ENCODE data around the gene ACAD8. TPM values are rescaled to one million over a fixed set of nuclear protein-coding genes. Genes with fewer than 3 reads are reported as not detected.

ACAD8 gene
- polyA plus RNA-seq, 1 experiment: 24.7 TPM

- no peak for DNase-seq (ENCODE audit: low read depth, low spot score)
- Histone ChIP-seq H3K27me3 (ENCODE audit: control insufficient read depth, insufficient read depth, low read length) (peaks cover 29% of the 10 kb centered on the region), H3K4me3 (ENCODE audit: low read depth, low read length) (no peak overlapping the region), H3K27ac (ENCODE audit: low read depth, low read length) (no peak overlapping the region), H3K9me3 (ENCODE audit: control insufficient read depth, insufficient read depth, low read length) (no peaks in the 10 kb centered on the region)
- CTCF ChIA-PET: no interaction called here
- POLR2A ChIA-PET: no interaction called here
- no peak; the same call in 1 of the 2 replicates for TF ChIP-seq CTCF (IDR thresholded peaks at IDR 0.05; ENCODE audit: low read depth, low read length)
Observed at GRCh38 chr11:134270250-134270714, 16.9 kb downstream of the ACAD8 start.

GRCh38 chr11:134271978-134272377 lies 18.6 kb downstream of the ACAD8 start:
- Histone ChIP-seq H3K4me3 (ENCODE audit: low read depth, low read length) (no peak overlapping the region), H3K27me3 (ENCODE audit: control insufficient read depth, insufficient read depth, low read length) (peaks cover 44% of the 10 kb centered on the region), H3K27ac (ENCODE audit: low read depth, low read length) (no peak overlapping the region), H3K9me3 (ENCODE audit: control insufficient read depth, insufficient read depth, low read length) (no peaks in the 10 kb centered on the region)
- CTCF ChIA-PET: interaction anchor here (1.8 kb wide), 1 partner anchor 11 kb away, joined by 14 read pairs; no protein-coding TSS in a partner anchor
- DNase-seq (ENCODE audit: low read depth, low spot score): no peak
- POLR2A ChIA-PET: interaction anchor here (0.5 kb wide), 1 partner anchor 107 kb away, joined by 7 read pairs; no protein-coding TSS in a partner anchor
- no peak for TF ChIP-seq CTCF (IDR thresholded peaks at IDR 0.05; ENCODE audit: low read depth, low read length)

- H3K9me3 ChIP-seq (ENCODE audit: control insufficient read depth, insufficient read depth, low read length): no peaks in the 10 kb centered on the region
- H3K4me3 ChIP-seq (ENCODE audit: low read depth, low read length): no peak overlapping the region
- H3K27ac ChIP-seq (ENCODE audit: low read depth, low read length): no peak overlapping the region
- no peak for TF ChIP-seq CTCF (IDR thresholded peaks at IDR 0.05; ENCODE audit: low read depth, low read length)
- DNase-seq (ENCODE audit: low read depth, low spot score): peak; percentile 39
- ChIA-PET POLR2A (interaction anchor here (0.5 kb wide), 1 partner anchor 107 kb away, joined by 7 read pairs; no protein-coding TSS in a partner anchor), CTCF (interaction anchor here (0.6 to 1.8 kb wide), 2 partner anchors 11 to 37 kb away, joined by 3 to 14 read pairs; no protein-coding TSS in a partner anchor)
- H3K27me3 ChIP-seq (ENCODE audit: control insufficient read depth, insufficient read depth, low read length): peaks cover 51% of the 10 kb centered on the region
Observed at GRCh38 chr11:134272381-134273316, 19.3 kb downstream of the ACAD8 start.

- Histone ChIP-seq H3K9me3 (ENCODE audit: control insufficient read depth, insufficient read depth, low read length) (peaks cover 2% of the 10 kb centered on the region; the same call in 1 of the 2 replicates), H3K27ac (ENCODE audit: low read depth, low read length) (no peak overlapping the region), H3K4me3 (ENCODE audit: low read depth, low read length) (no peak overlapping the region), H3K27me3 (ENCODE audit: control insufficient read depth, insufficient read depth, low read length) (peaks cover 57% of the 10 kb centered on the region)
- POLR2A ChIA-PET: interaction anchor here (1.2 kb wide), 1 partner anchor 49 kb away, joined by 3 read pairs; the partner anchor contains the start of genes NCAPD3 and VPS26B
- no peak for TF ChIP-seq CTCF (IDR thresholded peaks at IDR 0.05; ENCODE audit: low read depth, low read length)
- no peak for DNase-seq (ENCODE audit: low read depth, low spot score)
- CTCF ChIA-PET: interaction anchor here (0.6 to 1.8 kb wide), 2 partner anchors 12 to 36 kb away, joined by 3 to 14 read pairs; no protein-coding TSS in a partner anchor
Observed at GRCh38 chr11:134273317-134273712, 19.9 kb downstream of the ACAD8 start.

GRCh38 chr11:134275188-134275533 lies 21.8 kb downstream of the ACAD8 start:
- no peak for DNase-seq (ENCODE audit: low read depth, low spot score)
- peaks cover 4% of the 10 kb centered on the region; the same call in 1 of the 2 replicates for H3K9me3 ChIP-seq (ENCODE audit: control insufficient read depth, insufficient read depth, low read length)
- no peak overlapping the region for H3K27ac ChIP-seq (ENCODE audit: low read depth, low read length)
- no peak overlapping the region for H3K4me3 ChIP-seq (ENCODE audit: low read depth, low read length)
- peaks cover 64% of the 10 kb centered on the region for H3K27me3 ChIP-seq (ENCODE audit: control insufficient read depth, insufficient read depth, low read length)
- ChIA-PET CTCF (interaction anchor here (0.6 to 0.8 kb wide), 2 partner anchors 44 to 67 kb away, joined by 3 read pairs; no protein-coding TSS in a partner anchor), POLR2A (no interaction called here)
- TF ChIP-seq CTCF (IDR thresholded peaks at IDR 0.05; ENCODE audit: low read depth, low read length): no peak

Data from AG04450 (cell line).